Neural crest cell (in vitro differentiated cells): ENCODE measurements around the gene AMIGO3. TPM values are rescaled to one million over a fixed set of nuclear protein-coding genes. Genes with fewer than 3 reads are reported as not detected.
"Not testable (repeated sequence)": the region's sequence is repeated elsewhere in the genome, so short reads cannot be mapped to it uniquely, and the experiment has no call there.

Experiments
- DNase-seq: peaks from one replicate; pipeline ENCODE4 v3.0.0; 2021; ENCODE audit warnings: low read depth, mixed read lengths, low spot score
- H3K27ac Mint-ChIP-seq: one replicate; pipeline ENCODE4 v1.8.0; 2021; ENCODE audit warnings: mild to moderate bottlenecking, mixed read lengths; ENCODE audit not compliant: unreplicated experiment
- H3K27me3 Mint-ChIP-seq: 2 replicates; pipeline ENCODE4 v1.8.0; 2021; ENCODE audit warnings: low read depth, mild to moderate bottlenecking, mixed read lengths
- H3K36me3 Mint-ChIP-seq: 2 replicates; pipeline ENCODE4 v1.8.0; 2021; ENCODE audit warnings: low read depth, mild to moderate bottlenecking, mixed read lengths
- H3K4me1 Mint-ChIP-seq: 2 replicates; pipeline ENCODE4 v1.8.0; 2021; ENCODE audit warnings: mixed read lengths
- H3K4me3 Mint-ChIP-seq: one replicate; pipeline ENCODE4 v1.8.0; 2021; ENCODE audit warnings: mild to moderate bottlenecking, mixed read lengths
- H3K9me3 Mint-ChIP-seq: 2 replicates; pipeline ENCODE4 v1.8.0; 2021; ENCODE audit warnings: mixed read lengths
- CTCF ChIP-seq: fragments of 200-600 bp; sonication (generic); conservative IDR thresholded peaks from 2 replicates; pipeline ENCODE4 v1.5.0; 2021; ENCODE audit warnings: antibody characterized with exemption, mild to moderate bottlenecking
- total RNA-seq: library from RNA; stranded (reverse); gene quantifications from 2 replicates; pipeline ENCODE4 v1.2.1, GENCODE V29; 2021

Gene AMIGO3
- total RNA-seq, 1 donor from 2014 or later: 0.96 TPM

GRCh38 chr3:49756036-49756435 is 36.6 kb upstream of the AMIGO3 start:
- Mint-ChIP-seq H3K4me3 (no peak overlapping the region), H3K27ac (no peak overlapping the region), H3K9me3 (no peaks in the 10 kb centered on the region), H3K4me1 (peaks cover 13% of the 10 kb centered on the region), H3K36me3 (peaks cover 3% of the 10 kb centered on the region), H3K27me3 (no peaks in the 10 kb centered on the region)
- no peak for DNase-seq
- TF ChIP-seq CTCF: no peak

- H3K27me3 Mint-ChIP-seq: no peaks in the 10 kb centered on the region
- DNase-seq: no peak
- H3K36me3 Mint-ChIP-seq: peaks cover 3% of the 10 kb centered on the region
- no peak overlapping the region for H3K27ac Mint-ChIP-seq
- H3K9me3 Mint-ChIP-seq: no peaks in the 10 kb centered on the region
- no peak for TF ChIP-seq CTCF
- H3K4me3 Mint-ChIP-seq: no peak overlapping the region
- peaks cover 12% of the 10 kb centered on the region for H3K4me1 Mint-ChIP-seq
These were observed 35.1 kb upstream of the AMIGO3 start for GRCh38 chr3:49754536-49754935.

GRCh38 chr3:49751501-49751900 is 32.0 kb upstream of the AMIGO3 start:
- no peak for DNase-seq
- Mint-ChIP-seq H3K4me3 (no peak overlapping the region), H3K4me1 (peaks cover 26% of the 10 kb centered on the region), H3K27me3 (no peaks in the 10 kb centered on the region), H3K36me3 (peaks cover 6% of the 10 kb centered on the region), H3K9me3 (no peaks in the 10 kb centered on the region), H3K27ac (no peak overlapping the region)
- TF ChIP-seq CTCF: no peak

- peaks cover 18% of the 10 kb centered on the region for H3K4me1 Mint-ChIP-seq
- no peak for TF ChIP-seq CTCF
- no peak for DNase-seq
- H3K27ac Mint-ChIP-seq: no peak overlapping the region
- peaks cover 6% of the 10 kb centered on the region for H3K36me3 Mint-ChIP-seq
- H3K9me3 Mint-ChIP-seq: no peaks in the 10 kb centered on the region
- no peak overlapping the region for H3K4me3 Mint-ChIP-seq
- H3K27me3 Mint-ChIP-seq: no peaks in the 10 kb centered on the region
These were observed 30.6 kb upstream of the AMIGO3 start for GRCh38 chr3:49750056-49750455.

GRCh38 chr3:49748874-49749273 is 29.4 kb upstream of the AMIGO3 start:
- H3K36me3 Mint-ChIP-seq, H3K9me3 Mint-ChIP-seq, DNase-seq, H3K4me3 Mint-ChIP-seq, H3K27me3 Mint-ChIP-seq, H3K27ac Mint-ChIP-seq: not testable (repeated sequence)
- H3K4me1 Mint-ChIP-seq: peaks cover 18% of the 10 kb centered on the region

- Mint-ChIP-seq H3K9me3 (no peaks in the 10 kb centered on the region), H3K4me3 (no peak overlapping the region), H3K36me3 (peaks cover 3% of the 10 kb centered on the region), H3K27me3 (no peaks in the 10 kb centered on the region), H3K4me1 (peaks cover 18% of the 10 kb centered on the region), H3K27ac (peak overlapping the region; percentile 14)
- no peak for TF ChIP-seq CTCF
- no peak for DNase-seq
These were observed 28.5 kb upstream of the AMIGO3 start for GRCh38 chr3:49747792-49748480.
